Activated CD4-positive, alpha-beta T cell treated with anti-CD3 and anti-CD28 coated beads, Interleukin-2, amount 50 U/mL, for 48 hours (primary cell): ENCODE data around the gene CFAP70.
"Not testable (repeated sequence)": the region's sequence is repeated elsewhere in the genome, so short reads cannot be mapped to it uniquely, and the experiment has no call there.

Source experiments
- DNase-seq, 2 experiments: peaks; one replicate each; pipeline ENCODE4 v3.0.0-alpha.2; 2020

Gene CFAP70

GRCh38 chr10:73358331-73359279, at the start of gene CFAP70:
Gene CFAP70, minus strand, starts transcription at chr10:73358864. Its CDS starts 4,068 bp downstream, at chr10:73354796.
- peak; percentile 90 to 91 for DNase-seq

GRCh38 chr10:73408061-73408460, 49.4 kb upstream of the CFAP70 start:
- no peak for DNase-seq

GRCh38 chr10:73407495-73407894, 48.8 kb upstream of the CFAP70 start:
- no peak for DNase-seq

- no peak for DNase-seq
Observed at GRCh38 chr10:73406846-73407245, 48.2 kb upstream of the CFAP70 start.

GRCh38 chr10:73405556-73405955, 46.9 kb upstream of the CFAP70 start:
- no peak for DNase-seq

- no peak for DNase-seq
Observed at GRCh38 chr10:73404690-73405089, 46.0 kb upstream of the CFAP70 start.

- no peak for DNase-seq
Observed at GRCh38 chr10:73401636-73402035, 43.0 kb upstream of the CFAP70 start.

- no peak for DNase-seq
Observed at GRCh38 chr10:73399063-73399462, 40.4 kb upstream of the CFAP70 start.

- no peak for DNase-seq
Observed at GRCh38 chr10:73398024-73398423, 39.4 kb upstream of the CFAP70 start.

- DNase-seq = not testable (repeated sequence)
Observed at GRCh38 chr10:73394325-73394724, 35.7 kb upstream of the CFAP70 start.

- no peak for DNase-seq
Observed at GRCh38 chr10:73388228-73388627, 29.6 kb upstream of the CFAP70 start.

- no peak for DNase-seq
Observed at GRCh38 chr10:73386583-73386982, 27.9 kb upstream of the CFAP70 start.

GRCh38 chr10:73379064-73379748, 20.5 kb upstream of the CFAP70 start:
- DNase-seq = no peak

- no peak for DNase-seq
Observed at GRCh38 chr10:73376679-73377078, 18.0 kb upstream of the CFAP70 start.

GRCh38 chr10:73368238-73368637, 9.6 kb upstream of the CFAP70 start:
- DNase-seq = peak in 1 of 2 experiments; percentile 20

- DNase-seq = no peak
Observed at GRCh38 chr10:73366381-73367298, 8.0 kb upstream of the CFAP70 start.

- no peak for DNase-seq
Observed at GRCh38 chr10:73364964-73365363, 6.3 kb upstream of the CFAP70 start.

- DNase-seq = no peak
Observed at GRCh38 chr10:73359492-73359891, 828 bp upstream of the CFAP70 start.

- no peak for DNase-seq
Observed at GRCh38 chr10:73357821-73358220, 843 bp downstream of the CFAP70 start.

- no peak for DNase-seq
Observed at GRCh38 chr10:73357166-73357565, 1.5 kb downstream of the CFAP70 start.

- no peak for DNase-seq
Observed at GRCh38 chr10:73344269-73344668, 14.4 kb downstream of the CFAP70 start.

GRCh38 chr10:73340121-73340520, 18.5 kb downstream of the CFAP70 start:
- no peak for DNase-seq

GRCh38 chr10:73339436-73339835, 19.2 kb downstream of the CFAP70 start:
- DNase-seq = no peak
